ENCODE measurements around the gene TRAPPC4. TPM values are rescaled to one million over a fixed set of nuclear protein-coding genes. Genes with fewer than 3 reads are reported as not detected.

The TRAPPC4 gene
- total RNA-seq, 1 donor from 2014 or later: 60.1 TPM

- peaks cover 3% of the 10 kb centered on the region for H3K4me1 Mint-ChIP-seq
- POLR2A ChIA-PET: interaction anchor here (1.0 kb wide), 1 partner anchor 12 kb away, joined by 3 read pairs; no protein-coding TSS in a partner anchor
- H3K4me3 Mint-ChIP-seq: no peak overlapping the region
These were observed 26.1 kb downstream of the TRAPPC4 start for GRCh38 chr11:119044708-119045107.

GRCh38 chr11:119046489-119046888, 27.9 kb downstream of the TRAPPC4 start:
- H3K4me3 Mint-ChIP-seq: no peak overlapping the region
- intact Hi-C loops (cut with micrococcal nuclease): no loop called here
- DNase-seq (no peak), ATAC-seq (ENCODE audit: low read depth) (no peak)
- H3K9me3 Mint-ChIP-seq: no peaks in the 10 kb centered on the region
- ChIA-PET CTCF (no interaction called here), POLR2A (interaction anchor here (0.6 to 0.9 kb wide), 2 partner anchors 15 to 21 kb away, joined by 3 to 5 read pairs; partner anchors contain the start of gene VPS11)
- H3K36me3 Mint-ChIP-seq (ENCODE audit: low read depth): peaks cover 69% of the 10 kb centered on the region
- H3K4me1 Mint-ChIP-seq: peaks cover 6% of the 10 kb centered on the region
- TF ChIP-seq CTCF (IDR thresholded peaks at IDR 0.05): no peak
- no peaks in the 10 kb centered on the region for H3K27me3 Mint-ChIP-seq
- no peak overlapping the region for H3K27ac Mint-ChIP-seq

More at GRCh38 chr11:119044708-119045107, 26.1 kb downstream of the TRAPPC4 start:
- no peak for TF ChIP-seq CTCF (IDR thresholded peaks at IDR 0.05)
- Mint-ChIP-seq H3K9me3 (no peaks in the 10 kb centered on the region), H3K27me3 (no peaks in the 10 kb centered on the region), H3K36me3 (ENCODE audit: low read depth) (peaks cover 53% of the 10 kb centered on the region), H3K27ac (no peak overlapping the region)
- DNase-seq (no peak), ATAC-seq (ENCODE audit: low read depth) (no peak)
- intact Hi-C loops (cut with micrococcal nuclease): no loop called here
- CTCF ChIA-PET: no interaction called here

GRCh38 chr11:119047205-119047604, 28.6 kb downstream of the TRAPPC4 start:
- Mint-ChIP-seq H3K9me3 (no peaks in the 10 kb centered on the region), H3K27me3 (no peaks in the 10 kb centered on the region), H3K36me3 (ENCODE audit: low read depth) (peaks cover 76% of the 10 kb centered on the region), H3K4me1 (peaks cover 14% of the 10 kb centered on the region), H3K27ac (no peak overlapping the region), H3K4me3 (no peak overlapping the region)
- no peak for TF ChIP-seq CTCF (IDR thresholded peaks at IDR 0.05)
- intact Hi-C loops (cut with micrococcal nuclease): no loop called here
- CTCF ChIA-PET: no interaction called here
- POLR2A ChIA-PET: interaction anchor here (0.9 to 1.0 kb wide), 2 partner anchors 20 to 62 kb away, joined by 3 read pairs; partner anchors contain the start of gene VPS11
- no peak for DNase-seq
- ATAC-seq (ENCODE audit: low read depth): no peak

GRCh38 chr11:119048644-119049043, 30.1 kb downstream of the TRAPPC4 start:
- intact Hi-C loops (cut with micrococcal nuclease): no loop called here
- Mint-ChIP-seq H3K36me3 (ENCODE audit: low read depth) (peaks cover 91% of the 10 kb centered on the region), H3K4me1 (peaks cover 23% of the 10 kb centered on the region), H3K27ac (no peak overlapping the region), H3K27me3 (no peaks in the 10 kb centered on the region), H3K9me3 (no peaks in the 10 kb centered on the region), H3K4me3 (no peak overlapping the region)
- TF ChIP-seq CTCF (IDR thresholded peaks at IDR 0.05): no peak
- ChIA-PET CTCF (no interaction called here), POLR2A (interaction anchor here (0.5 to 0.6 kb wide), 2 partner anchors 26 to 37 kb away, joined by 3 to 6 read pairs; no protein-coding TSS in a partner anchor)
- ATAC-seq (ENCODE audit: low read depth): no peak
- DNase-seq: no peak

GRCh38 chr11:119049081-119049480, 30.5 kb downstream of the TRAPPC4 start:
- no peak overlapping the region for H3K27ac Mint-ChIP-seq
- CTCF ChIA-PET: no interaction called here
- no peaks in the 10 kb centered on the region for H3K27me3 Mint-ChIP-seq
- intact Hi-C loops (cut with micrococcal nuclease): no loop called here
- H3K4me1 Mint-ChIP-seq: peaks cover 23% of the 10 kb centered on the region
- peaks cover 95% of the 10 kb centered on the region for H3K36me3 Mint-ChIP-seq (ENCODE audit: low read depth)
- no peak overlapping the region for H3K4me3 Mint-ChIP-seq
- no peaks in the 10 kb centered on the region for H3K9me3 Mint-ChIP-seq
- DNase-seq (no peak), ATAC-seq (ENCODE audit: low read depth) (no peak)
- TF ChIP-seq CTCF (IDR thresholded peaks at IDR 0.05): no peak
- POLR2A ChIA-PET: interaction anchor here (0.6 kb wide), 1 partner anchor 26 kb away, joined by 6 read pairs; no protein-coding TSS in a partner anchor

Measured in activated B cell treated with CpG ODN at 0.5 μM for 24 hours (primary cell).